Loucy (cell line): ENCODE data around the gene SNAPC3.
"Not testable (repeated sequence)": the region's sequence is repeated elsewhere in the genome, so short reads cannot be mapped to it uniquely, and the experiment has no call there.

Experiments used
- H2AFZ ChIP-seq: fragments of 200-600 bp; sonication (generic); 2 replicates; pipeline ENCODE4 v1.6.0; 2016; ENCODE audit warnings: antibody characterized with exemption, mild to moderate bottlenecking, low read length, moderate library complexity
- H3F3A ChIP-seq: fragments of 200-600 bp; 2 replicates; pipeline ENCODE4 v1.6.0; 2016; ENCODE audit warnings: antibody characterized with exemption, low read depth, mild to moderate bottlenecking
- H3K27me3 ChIP-seq: fragments of 200-600 bp; sonication (generic); 2 replicates; pipeline ENCODE4 v1.6.1; 2014; ENCODE audit warnings: low read length, mild to moderate bottlenecking; ENCODE audit not compliant: insufficient read depth, poor library complexity, severe bottlenecking
- H3K36me3 ChIP-seq: fragments of 200-600 bp; sonication (generic); 2 replicates; pipeline ENCODE4 v1.6.1; 2016; ENCODE audit warnings: low read length; ENCODE audit not compliant: insufficient read depth
- H3K4me1 ChIP-seq: fragments of 200-600 bp; sonication (generic); 2 replicates; pipeline ENCODE4 v1.5.1; 2014; ENCODE audit warnings: low read length, mild to moderate bottlenecking; ENCODE audit not compliant: insufficient read depth, poor library complexity, severe bottlenecking
- H3K4me2 ChIP-seq: fragments of 200-600 bp; sonication (generic); 2 replicates; pipeline ENCODE4 v1.6.0; 2014; ENCODE audit warnings: antibody characterized with exemption, low read length, low read depth, mild to moderate bottlenecking; ENCODE audit not compliant: poor library complexity, severe bottlenecking
- H3K4me3 ChIP-seq: fragments of 200-600 bp; sonication (generic); 2 replicates; pipeline ENCODE4 v1.5.1; 2014; ENCODE audit warnings: low read length, mild to moderate bottlenecking, mixed read lengths; ENCODE audit not compliant: poor library complexity, severe bottlenecking
- H3K79me2 ChIP-seq: fragments of 200-600 bp; sonication (generic); 2 replicates; pipeline ENCODE4 v1.6.1; 2014; ENCODE audit warnings: low read length; ENCODE audit not compliant: insufficient read depth
- H3K9ac ChIP-seq: fragments of 200-600 bp; sonication (generic); 2 replicates; pipeline ENCODE4 v1.6.0; 2014; ENCODE audit warnings: mild to moderate bottlenecking, low read depth, low read length, moderate library complexity; ENCODE audit not compliant: poor library complexity, severe bottlenecking
- H3K9me2 ChIP-seq: fragments of 200-600 bp; sonication (generic); replicated peaks from 2 replicates; pipeline ENCODE4 v1.6.1; 2016; ENCODE audit warnings: low read depth, low read length, mixed read lengths
- H3K9me3 ChIP-seq: fragments of 200-600 bp; sonication (generic); 2 replicates; pipeline ENCODE4 v1.6.1; 2014; ENCODE audit warnings: mild to moderate bottlenecking, antibody characterized with exemption, low read length, low read depth; ENCODE audit not compliant: insufficient read depth
- H4K20me1 ChIP-seq: fragments of 200-600 bp; sonication (generic); 2 replicates; pipeline ENCODE4 v1.6.0; 2014; ENCODE audit warnings: antibody characterized with exemption, low read length, mild to moderate bottlenecking; ENCODE audit not compliant: insufficient read depth, poor library complexity, severe bottlenecking
- EZH2phosphoT487 ChIP-seq: fragments of 200-600 bp; IDR thresholded peaks from 2 replicates; pipeline ENCODE4 v1.6.1; 2018; ENCODE audit warnings: antibody characterized with exemption, mild to moderate bottlenecking, moderate library complexity, borderline replicate concordance
- TF ChIP-seq, protein P1 (sequence below): fragments of 200-600 bp; sonication (generic); conservative IDR thresholded peaks from 2 replicates; pipeline ENCODE4 v1.5.1; 2014; ENCODE audit warnings: mild to moderate bottlenecking, antibody characterized with exemption, low read length

The SNAPC3 gene

GRCh38 chr9:15423231-15423985 is 732 bp downstream of the SNAPC3 start:
- Histone ChIP-seq H3K79me2 (peaks cover 57% of the 10 kb centered on the region), H3K4me1 (peaks cover 50% of the 10 kb centered on the region), H4K20me1 (peaks cover 56% of the 10 kb centered on the region), H3K9me3 (no peaks in the 10 kb centered on the region), H3K9ac (peak overlapping the region; percentile 93), H3K36me3 (no peaks in the 10 kb centered on the region), H3K4me3 (peak overlapping the region; percentile 99), H3K4me2 (peak overlapping the region; percentile 95), H2AFZ (peak overlapping the region; percentile 80), H3K27me3 (no peaks in the 10 kb centered on the region), H3K9me2 (no peaks in the 10 kb centered on the region), H3F3A (no peaks in the 10 kb centered on the region)
- TF ChIP-seq, protein P1, sequence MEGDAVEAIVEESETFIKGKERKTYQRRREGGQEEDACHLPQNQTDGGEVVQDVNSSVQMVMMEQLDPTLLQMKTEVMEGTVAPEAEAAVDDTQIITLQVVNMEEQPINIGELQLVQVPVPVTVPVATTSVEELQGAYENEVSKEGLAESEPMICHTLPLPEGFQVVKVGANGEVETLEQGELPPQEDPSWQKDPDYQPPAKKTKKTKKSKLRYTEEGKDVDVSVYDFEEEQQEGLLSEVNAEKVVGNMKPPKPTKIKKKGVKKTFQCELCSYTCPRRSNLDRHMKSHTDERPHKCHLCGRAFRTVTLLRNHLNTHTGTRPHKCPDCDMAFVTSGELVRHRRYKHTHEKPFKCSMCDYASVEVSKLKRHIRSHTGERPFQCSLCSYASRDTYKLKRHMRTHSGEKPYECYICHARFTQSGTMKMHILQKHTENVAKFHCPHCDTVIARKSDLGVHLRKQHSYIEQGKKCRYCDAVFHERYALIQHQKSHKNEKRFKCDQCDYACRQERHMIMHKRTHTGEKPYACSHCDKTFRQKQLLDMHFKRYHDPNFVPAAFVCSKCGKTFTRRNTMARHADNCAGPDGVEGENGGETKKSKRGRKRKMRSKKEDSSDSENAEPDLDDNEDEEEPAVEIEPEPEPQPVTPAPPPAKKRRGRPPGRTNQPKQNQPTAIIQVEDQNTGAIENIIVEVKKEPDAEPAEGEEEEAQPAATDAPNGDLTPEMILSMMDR, result peak; percentile 33
- no peak for TF ChIP-seq EZH2phosphoT487

- Histone ChIP-seq H4K20me1 (peaks cover 76% of the 10 kb centered on the region), H3F3A (no peaks in the 10 kb centered on the region), H3K4me3 (peak overlapping the region; percentile 99), H3K9ac (peak overlapping the region; percentile 93), H3K79me2 (peaks cover 83% of the 10 kb centered on the region), H3K4me1 (peaks cover 67% of the 10 kb centered on the region), H3K27me3 (no peaks in the 10 kb centered on the region), H2AFZ (no peak overlapping the region), H3K9me3 (no peaks in the 10 kb centered on the region), H3K9me2 (no peaks in the 10 kb centered on the region), H3K36me3 (peaks cover 10% of the 10 kb centered on the region; the same call in 1 of the 2 replicates), H3K4me2 (peak overlapping the region; percentile 95)
- TF ChIP-seq, protein P1, result no peak
- TF ChIP-seq EZH2phosphoT487, result no peak
Measured at GRCh38 chr9:15426019-15426418, 3.3 kb downstream of the SNAPC3 start.

DNA sequence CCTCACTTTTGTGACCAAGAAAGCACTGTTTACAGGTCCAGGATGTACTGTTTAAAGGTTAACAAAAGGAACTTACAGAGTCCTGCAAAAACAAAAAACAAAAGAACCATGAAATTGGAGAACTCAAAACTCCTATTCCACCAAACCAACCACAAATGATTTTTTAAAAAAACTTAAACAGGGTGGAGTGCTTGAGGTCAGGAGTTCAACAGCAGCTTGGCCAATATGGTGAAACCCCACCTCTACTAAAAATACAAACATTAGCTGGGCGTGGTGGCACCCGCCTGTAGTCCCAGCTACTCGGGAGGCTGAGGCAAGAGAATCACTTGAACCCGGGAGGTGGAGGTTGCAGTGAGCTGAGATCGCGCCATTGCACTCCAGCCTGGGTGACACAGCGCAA is 5.0 kb downstream of the SNAPC3 start:
- Histone ChIP-seq H3K4me3 (peak overlapping the region; percentile 99), H3K36me3 (peaks cover 10% of the 10 kb centered on the region; the same call in 1 of the 2 replicates), H3K4me2 (peak overlapping the region; percentile 95), H3K4me1 (peaks cover 65% of the 10 kb centered on the region), H3K79me2 (peaks cover 100% of the 10 kb centered on the region), H4K20me1 (peaks cover 92% of the 10 kb centered on the region)
- H2AFZ ChIP-seq, H3K9me2 ChIP-seq, H3K27me3 ChIP-seq, H3K9me3 ChIP-seq, H3K9ac ChIP-seq, H3F3A ChIP-seq: not testable (repeated sequence)
